Common myeloid progenitor, CD34-positive (primary cell): ENCODE data around the gene TGFBRAP1.

Source experiments
- CTCF ChIA-PET: fragments of 350-600 bp; sonication (Branson Sonifier 250); formaldehyde crosslinking; loops from one replicate; lab custom pipeline; 2021; ENCODE audit warnings: antibody characterized with exemption; lab: Charles Lee
- POLR2A ChIA-PET: fragments of 350-600 bp; sonication (Branson Sonifier 250); formaldehyde crosslinking; loops from one replicate; lab custom pipeline; 2021; ENCODE audit warnings: antibody characterized with exemption; lab: Charles Lee
- DNase-seq, 3 donors: peaks; one replicate each; pipeline versions ENCODE4 v3.0.0 to v3.0.0-alpha.2; 2013
- H3K27ac ChIP-seq, 2 experiments: 1 replicate in 1 of 2; 2 replicates in 1 of 2; pipeline ENCODE4 v1.7.0; 2013; ENCODE audit warnings: inconsistent platforms in 2 of 2, low read length in 2 of 2, mild to moderate bottlenecking in 2 of 2, low read depth in 1 of 2, moderate library complexity in 1 of 2; ENCODE audit not compliant: severe bottlenecking in 2 of 2, insufficient read depth in 1 of 2, poor library complexity in 1 of 2
- H3K27me3 ChIP-seq, 5 experiments: replicated peaks in 2 of 5; 1 replicate in 3 of 5; 2 replicates in 2 of 5; pipeline versions ENCODE4 v1.6.1 to v1.7.0; 2013; ENCODE audit warnings: low read length in 4 of 5, mild to moderate bottlenecking in 2 of 5, moderate library complexity in 2 of 5, inconsistent platforms in 1 of 5; ENCODE audit not compliant: insufficient read depth in 5 of 5, control insufficient read depth in 4 of 5
- H3K36me3 ChIP-seq, 4 experiments: 1 replicate in 2 of 4; 2 replicates in 2 of 4; pipeline versions ENCODE4 v1.6.1 to v1.7.0; 2013; ENCODE audit warnings: low read length in 3 of 4, control low read depth in 1 of 4, mild to moderate bottlenecking in 1 of 4; ENCODE audit not compliant: control insufficient read depth in 4 of 4, insufficient read depth in 4 of 4
- H3K4me1 ChIP-seq, 4 experiments: 1 replicate in 3 of 4; 2 replicates in 1 of 4; pipeline versions ENCODE4 v1.6.1 to v1.7.1; 2013; ENCODE audit warnings: low read length in 3 of 4, mild to moderate bottlenecking in 3 of 4, control low read depth in 1 of 4, inconsistent platforms in 1 of 4, moderate library complexity in 1 of 4; ENCODE audit not compliant: control insufficient read depth in 4 of 4, insufficient read depth in 4 of 4; ENCODE audit errors: control extremely low read depth in 1 of 4
- H3K4me3 ChIP-seq, 7 experiments: 1 replicate in 4 of 7; 2 replicates in 3 of 7; pipeline versions ENCODE4 v1.5.1 to v1.7.0; 2013; ENCODE audit warnings: mild to moderate bottlenecking in 7 of 7, low read length in 6 of 7, moderate library complexity in 6 of 7, inconsistent platforms in 2 of 7, low read depth in 2 of 7, control low read depth in 1 of 7; ENCODE audit not compliant: insufficient read depth in 4 of 7, control insufficient read depth in 1 of 7; ENCODE audit errors: extremely low read depth in 1 of 7
- H3K9me3 ChIP-seq, 5 experiments: 1 replicate in 4 of 5; 2 replicates in 1 of 5; pipeline versions ENCODE4 v1.6.1 to v1.7.1; 2013; ENCODE audit warnings: low read length in 4 of 5, mild to moderate bottlenecking in 2 of 5, inconsistent platforms in 1 of 5, low read depth in 1 of 5, moderate library complexity in 1 of 5; ENCODE audit not compliant: control insufficient read depth in 4 of 5, insufficient read depth in 2 of 5; ENCODE audit errors: control extremely low read depth in 1 of 5
- WGBS: methylation state at CpG from one replicate; pipeline ENCODE4 v1.1.5; 2013; ENCODE audit not compliant: insufficient coverage; 5-methylcytosine and 5-hydroxymethylcytosine counted together

TGFBRAP1 gene

GRCh38 chr2:105357122-105357521, 27.6 kb upstream of the TGFBRAP1 start:
- ChIA-PET POLR2A (no interaction called here), CTCF (interaction anchor here (1.0 to 3.0 kb wide), 2 partner anchors 11 to 160 kb away, joined by 3 to 15 read pairs; no protein-coding TSS in a partner anchor)
- Histone ChIP-seq H3K9me3 (peaks cover 0 to 19% (median 5%) of the 10 kb centered on the region in 5 experiments), H3K4me3 (no peak overlapping the region), H3K36me3 (peaks cover 19 to 47% (median 33%) of the 10 kb centered on the region in 4 experiments), H3K4me1 (peaks cover 10 to 16% (median 14%) of the 10 kb centered on the region in 4 experiments), H3K27ac (no peak overlapping the region), H3K27me3 (no peaks in the 10 kb centered on the region)
- WGBS = no CpG with 5 or more reads among the region's 1 CpG
- DNase-seq = no peak

GRCh38 chr2:105344704-105345345, 15.3 kb upstream of the TGFBRAP1 start:
- Histone ChIP-seq H3K4me1 (peaks cover 0 to 4% (median 0%) of the 10 kb centered on the region in 4 experiments), H3K27ac (no peak overlapping the region), H3K27me3 (no peaks in the 10 kb centered on the region), H3K4me3 (no peak overlapping the region), H3K9me3 (no peaks in the 10 kb centered on the region), H3K36me3 (peaks cover 31 to 75% (median 52%) of the 10 kb centered on the region in 4 experiments)
- CTCF ChIA-PET = interaction anchor here (1.1 to 6.6 kb wide), 19 partner anchors 9 to 234 kb away, joined by 3 to 63 read pairs (median 6); no protein-coding TSS in a partner anchor
- peak; percentile 64 to 82 (median 74) for DNase-seq
- POLR2A ChIA-PET = interaction anchor here (0.7 kb wide), 1 partner anchor 285 kb away, joined by 5 read pairs; no protein-coding TSS in a partner anchor
- 92% methylated on average over 2 of the region's 4 CpGs for WGBS

- Histone ChIP-seq H3K9me3 (no peaks in the 10 kb centered on the region), H3K27me3 (no peaks in the 10 kb centered on the region), H3K27ac (peak overlapping the region in 1 of 2 experiments; percentile 14), H3K36me3 (peaks cover 21 to 34% (median 26%) of the 10 kb centered on the region in 4 experiments), H3K4me1 (peaks cover 11 to 29% (median 15%) of the 10 kb centered on the region in 4 experiments), H3K4me3 (no peak overlapping the region)
- ChIA-PET CTCF (interaction anchor here (0.9 to 4.3 kb wide), 10 partner anchors 9 to 207 kb away, joined by 3 to 29 read pairs (median 4); partner anchors contain the start of genes FHL2 and TGFBRAP1), POLR2A (interaction anchor here (0.7 kb wide), 1 partner anchor 9 kb away, joined by 4 read pairs; no protein-coding TSS in a partner anchor)
- DNase-seq = no peak
- 100% methylated on average over 1 of the region's 4 CpGs for WGBS
Measured at GRCh38 chr2:105339414-105339813, 9.9 kb upstream of the TGFBRAP1 start.

- Histone ChIP-seq H3K9me3 (no peaks in the 10 kb centered on the region), H3K27ac (peak overlapping the region; percentile 88 to 100), H3K4me1 (peaks cover 11 to 29% (median 15%) of the 10 kb centered on the region in 4 experiments), H3K27me3 (no peaks in the 10 kb centered on the region), H3K36me3 (peaks cover 12 to 27% (median 20%) of the 10 kb centered on the region in 4 experiments), H3K4me3 (peak overlapping the region; percentile 80 to 100 (median 89))
- no peak for DNase-seq
- WGBS = 3% methylated on average over 3 of the region's 5 CpGs
- ChIA-PET POLR2A (interaction anchor here (1.6 kb wide), 1 partner anchor 9 kb away, joined by 4 read pairs; no protein-coding TSS in a partner anchor), CTCF (interaction anchor here (0.7 to 4.3 kb wide), 6 partner anchors 9 to 50 kb away, joined by 3 to 29 read pairs (median 6); partner anchors contain the start of gene TGFBRAP1)
Measured at GRCh38 chr2:105338020-105338385, 8.5 kb upstream of the TGFBRAP1 start.

- H3K4me3 ChIP-seq = peak within 1 kb of the TSS; percentile 80 to 100 (median 89)
- no peaks in the 10 kb centered on the region for H3K27me3 ChIP-seq
- WGBS = 0% methylated on average over 41 of the region's 58 CpGs
- H3K4me1 ChIP-seq = peaks cover 11 to 29% (median 15%) of the 10 kb centered on the region in 4 experiments
- POLR2A ChIA-PET = interaction anchor here (0.6 to 1.6 kb wide), 2 partner anchors 9 to 76 kb away, joined by 3 to 4 read pairs; no protein-coding TSS in a partner anchor
- peaks cover 7 to 23% (median 15%) of the 10 kb centered on the region in 4 experiments for H3K36me3 ChIP-seq
- CTCF ChIA-PET = interaction anchor here (0.8 to 4.3 kb wide), 4 partner anchors 8 to 43 kb away, joined by 3 to 29 read pairs (median 6); partner anchors contain the start of gene TGFBRAP1
- peak; percentile 93 to 96 (median 95) for DNase-seq
- H3K27ac ChIP-seq = peak within 1 kb of the TSS; percentile 100
- no peaks in the 10 kb centered on the region for H3K9me3 ChIP-seq
Measured at GRCh38 chr2:105337122-105338019, 7.8 kb upstream of the TGFBRAP1 start, which contains the start of gene C2orf49. Gene C2orf49 (plus strand): TSS chr2:105337540. CDS start chr2:105337588, 48 bp downstream.

- ChIA-PET POLR2A (no interaction called here), CTCF (interaction anchor here (1.0 to 4.3 kb wide), 3 partner anchors 8 to 16 kb away, joined by 4 to 29 read pairs (median 7); partner anchors contain the start of gene TGFBRAP1)
- no peak for DNase-seq
- peaks cover 7 to 19% (median 14%) of the 10 kb centered on the region in 4 experiments for H3K36me3 ChIP-seq
- no peaks in the 10 kb centered on the region for H3K9me3 ChIP-seq
- 10% methylated on average over 2 of the region's 7 CpGs for WGBS
- H3K4me3 ChIP-seq = peak overlapping the region in 6 of 7 experiments; percentile 80 to 100 (median 93)
- peak overlapping the region; percentile 100 for H3K27ac ChIP-seq
- H3K4me1 ChIP-seq = peaks cover 11 to 29% (median 15%) of the 10 kb centered on the region in 4 experiments
- H3K27me3 ChIP-seq = no peaks in the 10 kb centered on the region
Measured at GRCh38 chr2:105336786-105337121, 7.2 kb upstream of the TGFBRAP1 start.
